ENCODE results near the gene BAX.

The BAX gene

GRCh38 chr19:48982280-48982679 lies 27.6 kb downstream of the BAX start:
- no peak for DNase-seq (ENCODE audit: low read depth in 1 of 2, low spot score in 1 of 2)

DNA sequence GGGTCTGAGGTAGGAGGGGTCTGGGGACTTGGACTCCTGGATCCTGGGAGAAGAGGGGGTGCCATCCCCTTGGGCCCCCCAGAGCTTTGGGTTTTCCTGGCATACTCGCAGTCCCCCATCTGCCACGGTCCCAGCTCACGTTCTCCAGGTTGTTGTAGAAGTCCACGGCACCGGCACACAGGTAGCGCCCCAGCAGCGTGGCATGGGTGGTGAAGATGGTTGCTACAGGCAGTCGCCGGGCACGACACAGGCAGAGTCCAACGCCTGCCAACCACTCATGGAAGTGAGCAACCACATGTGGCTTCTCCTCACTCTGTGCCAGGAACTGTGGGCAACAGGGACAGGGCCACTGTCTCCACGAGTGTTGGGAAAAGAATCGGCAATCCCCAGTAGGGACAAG lies 31.0 kb downstream of the BAX start:
- DNase-seq (ENCODE audit: low read depth in 1 of 2, low spot score in 1 of 2), result no peak

- no peak for DNase-seq (ENCODE audit: low read depth in 1 of 2, low spot score in 1 of 2)
Measured at GRCh38 chr19:48986211-48986610, 31.5 kb downstream of the BAX start.

GRCh38 chr19:48987323-48987722 lies 32.6 kb downstream of the BAX start:
- no peak for DNase-seq (ENCODE audit: low read depth in 1 of 2, low spot score in 1 of 2)

- DNase-seq (ENCODE audit: low read depth in 1 of 2, low spot score in 1 of 2), result no peak
Measured at GRCh38 chr19:48988286-48988685, 33.6 kb downstream of the BAX start.

DNA sequence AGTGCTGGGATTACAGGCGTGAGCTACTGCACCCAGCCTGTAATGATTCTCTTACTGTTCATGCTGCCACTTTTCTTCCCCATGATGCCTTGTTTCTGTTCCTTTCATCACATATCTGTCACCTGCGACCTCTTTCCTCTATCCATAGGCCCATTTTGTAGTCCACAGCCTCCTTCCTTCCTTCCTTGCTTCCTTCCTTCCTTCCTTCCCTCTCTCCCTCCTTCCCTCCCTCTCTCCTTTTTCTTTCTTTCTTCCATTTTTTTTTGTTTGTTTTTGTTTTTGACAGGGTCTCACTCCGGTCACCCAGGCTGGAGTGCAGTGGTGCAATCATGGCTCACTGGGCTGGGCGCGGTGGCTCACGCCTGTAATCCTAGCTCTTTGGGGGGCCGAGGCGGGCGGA lies 34.2 kb downstream of the BAX start:
- no peak for DNase-seq (ENCODE audit: low read depth in 1 of 2, low spot score in 1 of 2)

- DNase-seq (ENCODE audit: low read depth in 1 of 2, low spot score in 1 of 2), result no peak
Measured at GRCh38 chr19:48989701-48990291, 35.1 kb downstream of the BAX start.

GRCh38 chr19:48990400-48990799 lies 35.7 kb downstream of the BAX start:
- no peak for DNase-seq (ENCODE audit: low read depth in 1 of 2, low spot score in 1 of 2)

- DNase-seq (ENCODE audit: low read depth in 1 of 2, low spot score in 1 of 2), result no peak
Measured at GRCh38 chr19:48991011-48991609, 36.4 kb downstream of the BAX start.

DNA sequence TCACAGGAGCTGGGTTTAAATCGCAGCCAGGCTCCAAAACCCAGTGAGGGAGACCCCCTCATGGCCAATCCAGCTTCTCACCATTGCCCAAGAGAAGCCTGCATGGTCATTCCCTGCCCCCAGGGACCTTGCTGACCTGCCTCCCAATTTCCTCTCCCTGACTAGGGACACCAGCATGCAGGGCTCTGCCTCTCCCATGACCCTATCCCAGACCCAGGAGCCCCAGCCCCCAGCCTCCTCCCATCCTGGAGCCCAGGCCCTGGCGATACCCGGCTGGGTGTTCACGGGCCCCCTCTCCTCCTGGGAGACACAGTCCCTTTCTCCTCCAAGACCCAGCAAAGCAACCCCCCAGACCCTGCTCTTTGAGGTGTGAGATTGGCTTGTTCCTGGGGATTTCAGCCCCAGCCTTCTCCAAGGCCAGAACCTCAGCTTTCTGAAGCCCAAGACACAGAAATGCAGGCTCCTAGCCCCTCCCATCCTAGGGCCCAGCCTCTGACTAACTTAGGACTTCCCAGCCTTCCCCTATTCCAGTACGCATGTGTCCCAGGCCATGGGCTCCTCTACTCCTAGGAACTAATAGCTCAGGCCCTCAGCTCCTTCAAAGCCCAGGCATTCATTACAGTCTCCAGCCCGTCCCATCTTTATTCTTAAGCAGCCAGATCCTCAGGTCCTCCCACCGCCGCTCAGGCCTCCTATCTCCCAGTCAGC lies 37.4 kb downstream of the BAX start:
- DNase-seq (ENCODE audit: low read depth in 1 of 2, low spot score in 1 of 2), result no peak

- DNase-seq (ENCODE audit: low read depth in 1 of 2, low spot score in 1 of 2), result no peak
Measured at GRCh38 chr19:48992581-48993174, 38.0 kb downstream of the BAX start.

GRCh38 chr19:48993175-48994034 lies 38.7 kb downstream of the BAX start, which contains the start of the genes GYS1 and RUVBL2:
TSS of gene GYS1 (minus strand) at chr19:48993309. CDS start at chr19:48993112, 197 bp downstream.
TSS of gene RUVBL2 (plus strand) at chr19:48993887. CDS start at chr19:48993912, 25 bp downstream.
- peak; percentile 98 for DNase-seq (ENCODE audit: low read depth in 1 of 2, low spot score in 1 of 2)

- DNase-seq (ENCODE audit: low read depth in 1 of 2, low spot score in 1 of 2), result no peak
Measured at GRCh38 chr19:48994035-48994386, 39.3 kb downstream of the BAX start.

DNA sequence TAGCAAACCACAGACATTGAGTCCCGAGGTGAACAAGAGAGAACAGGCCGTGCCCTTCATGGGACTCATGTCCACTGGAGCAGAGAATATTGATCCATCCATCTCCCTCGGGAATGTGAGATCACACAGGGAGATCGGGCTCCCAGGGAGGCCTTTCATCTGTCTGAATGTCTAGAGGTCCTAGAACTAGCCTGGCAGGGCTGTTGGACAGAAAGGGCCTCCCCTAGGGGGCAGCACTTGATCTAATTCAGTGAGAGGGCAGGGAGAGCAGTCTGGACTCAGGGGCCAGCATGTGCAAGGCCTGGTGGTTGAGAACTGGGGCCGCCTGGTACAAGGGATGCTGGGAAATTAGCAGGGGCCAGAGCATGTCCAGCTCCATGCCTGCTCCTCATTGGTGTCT lies 43.3 kb downstream of the BAX start:
- no peak for DNase-seq (ENCODE audit: low read depth in 1 of 2, low spot score in 1 of 2)

DNA sequence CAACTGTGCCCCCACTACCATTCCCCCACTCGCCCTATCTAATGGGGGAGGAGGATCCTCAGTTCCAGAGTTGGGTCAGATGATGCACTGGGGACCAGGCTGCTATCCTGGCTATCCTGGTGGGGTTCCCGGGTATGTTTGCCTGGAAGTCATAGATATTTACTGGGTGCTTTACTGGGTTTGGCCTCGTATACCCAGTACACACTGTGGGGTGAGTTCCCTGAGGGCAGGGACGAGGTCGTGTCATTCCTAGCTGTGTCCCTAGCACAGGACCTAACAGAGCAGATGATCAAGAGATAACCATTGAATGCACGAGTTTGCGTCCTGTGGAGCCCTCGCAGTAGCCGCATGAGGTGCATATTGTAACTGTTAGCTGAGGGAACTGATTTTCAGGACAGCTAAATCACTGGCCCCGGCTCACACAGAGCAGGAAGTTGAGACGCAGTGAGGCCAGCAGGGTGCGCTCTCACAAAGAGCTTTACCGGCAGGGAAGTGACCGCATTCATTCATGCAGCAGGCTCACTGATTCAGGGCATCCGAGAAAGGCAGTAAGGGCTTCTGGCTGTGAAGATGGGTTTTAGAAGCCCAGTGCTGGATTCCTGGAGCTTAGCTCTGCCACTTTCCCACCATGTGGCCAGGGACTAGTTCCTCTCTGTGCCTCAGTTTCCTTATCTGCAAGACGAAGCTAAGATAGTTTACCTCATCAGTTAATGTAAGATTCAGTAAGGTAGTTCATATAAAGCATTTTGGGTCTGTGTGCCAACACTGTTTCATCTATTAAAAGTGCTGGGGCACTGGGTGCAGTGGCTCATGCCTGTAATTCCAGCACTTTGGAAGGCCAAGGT lies 45.0 kb downstream of the BAX start:
- DNase-seq (ENCODE audit: low read depth in 1 of 2, low spot score in 1 of 2), result peak; percentile 44 to 47

GRCh38 chr19:49004133-49004532 lies 49.5 kb downstream of the BAX start:
- no peak for DNase-seq (ENCODE audit: low read depth in 1 of 2, low spot score in 1 of 2)

DNA sequence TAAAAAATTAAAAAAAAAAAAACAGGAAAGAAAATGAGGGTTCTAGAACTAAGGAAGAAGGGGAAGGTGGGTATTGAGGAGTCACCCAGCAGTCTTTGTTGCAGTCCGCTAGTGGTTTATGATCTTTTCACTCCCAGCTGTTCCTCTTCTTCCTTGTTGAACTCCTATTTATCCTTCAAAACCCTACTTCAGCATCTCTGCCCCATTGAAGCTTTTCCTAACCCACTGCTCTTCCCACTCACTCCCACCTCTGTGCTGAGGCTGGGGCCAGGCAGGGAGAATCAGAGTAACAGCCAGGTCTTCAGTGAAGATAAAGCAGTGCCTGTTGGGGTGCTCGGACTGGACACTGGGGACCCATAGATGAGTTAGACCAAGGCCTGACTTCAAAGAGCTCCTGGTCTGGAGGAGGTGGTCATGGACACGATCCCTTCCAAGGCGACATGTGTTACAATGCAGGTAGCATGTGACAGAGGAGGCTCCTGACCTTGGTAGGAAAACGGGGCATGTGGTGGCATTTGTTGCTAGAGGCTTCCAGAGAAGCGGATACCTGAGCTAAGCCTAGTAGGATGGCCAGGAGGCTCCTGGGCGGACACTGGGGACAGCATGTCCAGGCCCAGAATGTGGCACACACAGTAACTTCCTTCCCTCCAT lies 50.4 kb downstream of the BAX start:
- no peak for DNase-seq (ENCODE audit: low read depth in 1 of 2, low spot score in 1 of 2)

DNA sequence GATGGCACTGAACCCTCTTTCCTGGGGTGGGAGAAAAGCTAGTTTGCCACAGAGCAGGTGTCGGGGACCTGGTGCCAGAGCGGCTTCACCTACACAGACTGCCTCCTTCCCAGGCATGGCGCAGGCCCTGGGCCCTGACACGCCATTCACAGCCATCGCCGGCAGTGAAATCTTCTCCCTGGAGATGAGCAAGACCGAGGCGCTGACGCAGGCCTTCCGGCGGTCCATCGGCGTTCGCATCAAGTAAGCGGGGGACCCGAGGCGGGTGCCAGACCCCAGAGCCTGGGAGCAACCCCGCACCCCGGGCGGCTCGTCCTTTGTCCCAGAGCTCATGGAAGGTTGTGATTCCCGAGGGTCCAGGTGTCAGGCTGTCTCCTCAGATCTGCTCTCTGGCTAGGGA lies 52.2 kb downstream of the BAX start:
- DNase-seq (ENCODE audit: low read depth in 1 of 2, low spot score in 1 of 2), result no peak

- no peak for DNase-seq (ENCODE audit: low read depth in 1 of 2, low spot score in 1 of 2)
Measured at GRCh38 chr19:49009828-49010227, 55.2 kb downstream of the BAX start.

DNA sequence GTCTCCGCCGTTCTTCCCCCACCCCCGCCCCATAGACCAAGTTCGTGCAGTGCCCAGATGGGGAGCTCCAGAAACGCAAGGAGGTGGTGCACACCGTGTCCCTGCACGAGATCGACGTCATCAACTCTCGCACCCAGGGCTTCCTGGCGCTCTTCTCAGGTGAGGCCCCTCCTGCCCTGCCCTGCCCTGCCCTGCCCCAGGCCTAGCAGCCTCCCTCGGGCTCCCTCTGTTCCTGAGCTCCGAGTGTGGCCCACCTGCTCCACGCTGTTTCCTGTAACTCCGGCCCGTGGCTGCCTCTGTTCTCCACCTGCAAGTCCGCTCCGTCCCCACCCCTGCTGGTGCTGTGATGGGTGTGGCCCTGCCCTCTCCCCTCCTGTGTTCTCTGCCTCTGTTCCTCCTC lies 55.8 kb downstream of the BAX start:
- no peak for DNase-seq (ENCODE audit: low read depth in 1 of 2, low spot score in 1 of 2)

All from activated CD4-positive, alpha-beta T cell treated with anti-CD3 and anti-CD28 coated beads, Interleukin-2, amount 50 U/mL, for 24 hours (primary cell).